SH-SY5Y (cell line): Measurements from ENCODE around the gene SLC12A7.

Experiments
- GATA2 ChIP-seq: IDR thresholded peaks from 2 replicates; pipeline ENCODE4 v1.6.1; 2011; ENCODE audit warnings: mild to moderate bottlenecking, low read depth, low read length
- GATA3 ChIP-seq: IDR thresholded peaks from 2 replicates; pipeline ENCODE4 v1.6.1; 2011; ENCODE audit warnings: low read depth, mild to moderate bottlenecking, low read length, moderate library complexity

- TF ChIP-seq GATA2 (no peak), GATA3 (no peak)
Measured at GRCh38 chr5:1108023-1108864, 3.6 kb downstream of the SLC12A7 start.
